ENCODE results near the gene GNAQ. TPM values are rescaled to one million over a fixed set of nuclear protein-coding genes. Genes with fewer than 3 reads are reported as not detected.

The GNAQ gene
- total and polyA plus RNA-seq, 2 of the 13 experiments (the other 11 are each of a cell fraction or from before 2014, with no cell fraction given): 16.5 to 17.7 TPM

DNA sequence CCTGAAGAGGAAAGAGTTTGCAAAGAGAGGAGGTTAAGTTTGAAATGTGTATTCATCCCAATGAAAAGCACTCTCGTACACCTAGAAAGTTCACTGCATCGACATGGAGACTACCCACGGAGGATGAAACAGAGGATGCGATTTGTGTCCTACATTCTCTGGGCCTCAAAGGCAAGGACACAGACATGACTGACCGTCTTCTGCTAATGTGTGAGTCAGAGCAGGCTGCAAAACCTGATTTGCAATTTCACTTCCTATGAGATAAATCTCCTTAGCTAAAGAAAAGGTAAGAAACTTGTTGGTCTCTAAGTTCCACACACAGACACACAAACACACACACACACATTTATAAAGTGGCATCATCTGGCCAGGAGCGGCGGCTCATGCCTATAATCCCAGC lies 98.6 kb downstream of the GNAQ start:
- Histone ChIP-seq H3K4me2 (ENCODE audit: low read depth, low read length) (no peak overlapping the region), H3K4me3 (replicated peaks in 1 of 3; ENCODE audit: insufficient read depth in 1 of 3, low read depth in 2 of 3, low read length in 3 of 3) (no peak overlapping the region), H2AFZ (ENCODE audit: low read length) (no peak overlapping the region), H3K79me2 (ENCODE audit: insufficient read depth, low read length) (no peaks in the 10 kb centered on the region), H3K9me3 (ENCODE audit: low read length) (no peaks in the 10 kb centered on the region), H3K4me1 (ENCODE audit: insufficient read depth, low read length) (no peaks in the 10 kb centered on the region), H3K9ac (ENCODE audit: insufficient read depth, low read depth, low read length) (no peak overlapping the region), H3K36me3 (replicated peaks in 1 of 2; ENCODE audit: control insufficient read depth in 1 of 2, insufficient read depth in 2 of 2, low read length in 2 of 2) (0 out of 5 replicates have a peak, but pooled peaks cover 0 to 4% of the 10 kb centered on the region in 2 experiments), H4K20me1 (ENCODE audit: insufficient read depth, low read length) (no peaks in the 10 kb centered on the region), H3K27me3 (ENCODE audit: control insufficient read depth in 1 of 2, insufficient read depth in 2 of 2, low read length in 2 of 2) (no peaks in the 10 kb centered on the region), H3K27ac (ENCODE audit: extremely low read length, insufficient read depth, low read length) (no peak overlapping the region)
- ChIA-PET POLR2A (no interaction called here), CTCF (ENCODE audit: low intra/inter-chr PET ratio, low total read pairs) (no interaction called here)
- 93% methylated on average over 7 of the region's 7 CpGs for WGBS (ENCODE audit: low lambda C conversion rate)
- ATAC-seq (no peak), FAIRE-seq (no peak), DNase-seq (ENCODE audit: low spot score) (no peak)
- TF ChIP-seq HNRNPK (IDR thresholded peaks at IDR 0.05; ENCODE audit: low read depth, low read length, poor library complexity, severe bottlenecking) (no peak), ARNTL (CRISPR knock-in tag; IDR thresholded peaks at IDR 0.05) (no peak)
- TF ChIP-seq, protein P1, sequence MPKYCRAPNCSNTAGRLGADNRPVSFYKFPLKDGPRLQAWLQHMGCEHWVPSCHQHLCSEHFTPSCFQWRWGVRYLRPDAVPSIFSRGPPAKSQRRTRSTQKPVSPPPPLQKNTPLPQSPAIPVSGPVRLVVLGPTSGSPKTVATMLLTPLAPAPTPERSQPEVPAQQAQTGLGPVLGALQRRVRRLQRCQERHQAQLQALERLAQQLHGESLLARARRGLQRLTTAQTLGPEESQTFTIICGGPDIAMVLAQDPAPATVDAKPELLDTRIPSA (CRISPR knock-in tag; IDR thresholded peaks at IDR 0.05; ENCODE audit: borderline replicate concordance): no peak
- no TSS peak for BruUV-seq (replicated peaks)
- intact Hi-C loops (cut with micrococcal nuclease; ENCODE audit: unreplicated experiment) (no loop called here), in situ Hi-C loops (cut with HindIII; ENCODE audit: extremely low pct_ligation_motif_present, low pct_unique_long_range_greater_than_20kb) (no loop called here)

DNA sequence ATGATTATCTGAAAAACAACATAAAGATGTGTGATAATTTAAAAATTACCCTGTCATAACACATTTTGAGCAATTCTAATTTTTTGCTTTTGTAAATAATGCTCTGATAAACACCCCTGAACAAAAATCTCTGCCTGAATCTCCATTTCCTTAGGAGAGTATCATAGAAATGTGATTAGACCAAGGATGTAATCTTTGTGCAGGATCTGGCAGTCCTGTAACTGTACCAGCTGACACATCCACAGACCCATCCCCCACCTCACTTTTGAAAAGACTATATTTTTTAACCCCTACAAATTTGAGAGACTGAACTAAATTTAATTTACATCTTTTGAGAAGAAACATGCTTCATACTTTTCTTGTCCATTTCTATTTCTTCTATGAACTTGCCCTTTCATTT lies 101.7 kb downstream of the GNAQ start:
- Histone ChIP-seq H3K4me3 (replicated peaks in 1 of 3; ENCODE audit: insufficient read depth in 1 of 3, low read depth in 2 of 3, low read length in 3 of 3) (no peak overlapping the region), H3K27me3 (ENCODE audit: control insufficient read depth in 1 of 2, insufficient read depth in 2 of 2, low read length in 2 of 2) (no peaks in the 10 kb centered on the region), H3K4me2 (ENCODE audit: low read depth, low read length) (no peak overlapping the region), H3K9ac (ENCODE audit: insufficient read depth, low read depth, low read length) (no peak overlapping the region), H2AFZ (ENCODE audit: low read length) (no peak overlapping the region), H3K79me2 (ENCODE audit: insufficient read depth, low read length) (no peaks in the 10 kb centered on the region), H4K20me1 (ENCODE audit: insufficient read depth, low read length) (no peaks in the 10 kb centered on the region), H3K27ac (ENCODE audit: extremely low read length, insufficient read depth, low read length) (no peak overlapping the region), H3K36me3 (replicated peaks in 1 of 2; ENCODE audit: control insufficient read depth in 1 of 2, insufficient read depth in 2 of 2, low read length in 2 of 2) (0 out of 5 replicates have a peak, but pooled peaks cover 0 to 4% of the 10 kb centered on the region in 2 experiments), H3K9me3 (ENCODE audit: low read length) (no peaks in the 10 kb centered on the region), H3K4me1 (ENCODE audit: insufficient read depth, low read length) (no peaks in the 10 kb centered on the region)
- POLR2A ChIA-PET: no interaction called here
- CTCF ChIA-PET (ENCODE audit: low intra/inter-chr PET ratio, low total read pairs): no interaction called here
- intact Hi-C loops (cut with micrococcal nuclease; ENCODE audit: unreplicated experiment) (no loop called here), in situ Hi-C loops (cut with HindIII; ENCODE audit: extremely low pct_ligation_motif_present, low pct_unique_long_range_greater_than_20kb) (no loop called here)
- DNase-seq (ENCODE audit: low spot score) (no peak), FAIRE-seq (no peak), ATAC-seq (no peak)
- no TSS peak for BruUV-seq (replicated peaks)
- no peak for TF ChIP-seq RARG (CRISPR knock-in tag; IDR thresholded peaks at IDR 0.05; ENCODE audit: low read depth)
- TF ChIP-seq, protein P2, sequence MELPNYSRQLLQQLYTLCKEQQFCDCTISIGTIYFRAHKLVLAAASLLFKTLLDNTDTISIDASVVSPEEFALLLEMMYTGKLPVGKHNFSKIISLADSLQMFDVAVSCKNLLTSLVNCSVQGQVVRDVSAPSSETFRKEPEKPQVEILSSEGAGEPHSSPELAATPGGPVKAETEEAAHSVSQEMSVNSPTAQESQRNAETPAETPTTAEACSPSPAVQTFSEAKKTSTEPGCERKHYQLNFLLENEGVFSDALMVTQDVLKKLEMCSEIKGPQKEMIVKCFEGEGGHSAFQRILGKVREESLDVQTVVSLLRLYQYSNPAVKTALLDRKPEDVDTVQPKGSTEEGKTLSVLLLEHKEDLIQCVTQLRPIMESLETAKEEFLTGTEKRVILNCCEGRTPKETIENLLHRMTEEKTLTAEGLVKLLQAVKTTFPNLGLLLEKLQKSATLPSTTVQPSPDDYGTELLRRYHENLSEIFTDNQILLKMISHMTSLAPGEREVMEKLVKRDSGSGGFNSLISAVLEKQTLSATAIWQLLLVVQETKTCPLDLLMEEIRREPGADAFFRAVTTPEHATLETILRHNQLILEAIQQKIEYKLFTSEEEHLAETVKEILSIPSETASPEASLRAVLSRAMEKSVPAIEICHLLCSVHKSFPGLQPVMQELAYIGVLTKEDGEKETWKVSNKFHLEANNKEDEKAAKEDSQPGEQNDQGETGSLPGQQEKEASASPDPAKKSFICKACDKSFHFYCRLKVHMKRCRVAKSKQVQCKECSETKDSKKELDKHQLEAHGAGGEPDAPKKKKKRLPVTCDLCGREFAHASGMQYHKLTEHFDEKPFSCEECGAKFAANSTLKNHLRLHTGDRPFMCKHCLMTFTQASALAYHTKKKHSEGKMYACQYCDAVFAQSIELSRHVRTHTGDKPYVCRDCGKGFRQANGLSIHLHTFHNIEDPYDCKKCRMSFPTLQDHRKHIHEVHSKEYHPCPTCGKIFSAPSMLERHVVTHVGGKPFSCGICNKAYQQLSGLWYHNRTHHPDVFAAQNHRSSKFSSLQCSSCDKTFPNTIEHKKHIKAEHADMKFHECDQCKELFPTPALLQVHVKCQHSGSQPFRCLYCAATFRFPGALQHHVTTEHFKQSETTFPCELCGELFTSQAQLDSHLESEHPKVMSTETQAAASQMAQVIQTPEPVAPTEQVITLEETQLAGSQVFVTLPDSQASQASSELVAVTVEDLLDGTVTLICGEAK (IDR thresholded peaks at IDR 0.05): no peak
- TF ChIP-seq, protein P2 (CRISPR knock-in tag; IDR thresholded peaks at IDR 0.05): no peak
- TF ChIP-seq ZNF737 (CRISPR knock-in tag; IDR thresholded peaks at IDR 0.05; ENCODE audit: borderline replicate concordance): no peak
- TF ChIP-seq ZNF761 (CRISPR knock-in tag; conservative IDR thresholded peaks at IDR 0.05): no peak
- no peak for TF ChIP-seq ZNF678 (CRISPR knock-in tag; IDR thresholded peaks at IDR 0.05)

Measured in HepG2 (cell line).